Anterior cingulate cortex (tissue), 58 donors: ENCODE measurements around the gene EFNA3.
A peak's percentile ranks its signal among the peaks of the same experiment; 100 is the strongest.

ENCODE experiments used
- DNase-seq, 58 donors: peaks; one replicate each; lab custom pipeline; 2025; lab: John Stamatoyannopoulos, UW

Gene EFNA3

GRCh38 chr1:155064832-155065429 is 13.7 kb upstream of the EFNA3 start:
- DNase-seq: no peak

- DNase-seq: no peak
These were observed 11.9 kb upstream of the EFNA3 start for GRCh38 chr1:155066777-155067176.

- DNase-seq: no peak
These were observed 10.0 kb upstream of the EFNA3 start for GRCh38 chr1:155068599-155068998.

GRCh38 chr1:155069551-155070157 is 9.0 kb upstream of the EFNA3 start:
- DNase-seq: peak in 4 of 58 donors; percentile 10 to 52 (median 20)

GRCh38 chr1:155070158-155070621 is 8.4 kb upstream of the EFNA3 start:
- peak in 3 of 58 donors; percentile 28 to 52 (median 35) for DNase-seq

- DNase-seq: peak in 54 of 58 donors; percentile 28 to 75 (median 52)
These were observed 7.7 kb upstream of the EFNA3 start for GRCh38 chr1:155070721-155071569.

GRCh38 chr1:155071701-155072100 is 6.9 kb upstream of the EFNA3 start:
- no peak for DNase-seq

- DNase-seq: no peak
These were observed 5.9 kb upstream of the EFNA3 start for GRCh38 chr1:155072531-155073289.

GRCh38 chr1:155073377-155074242 is 5.0 kb upstream of the EFNA3 start:
- no peak for DNase-seq

- DNase-seq: no peak
These were observed 3.1 kb upstream of the EFNA3 start for GRCh38 chr1:155075535-155075934.

GRCh38 chr1:155076371-155076770 is 2.3 kb upstream of the EFNA3 start:
- no peak for DNase-seq

- no peak for DNase-seq
These were observed 1.3 kb upstream of the EFNA3 start for GRCh38 chr1:155077346-155077745.

GRCh38 chr1:155077758-155078445 is 735 bp upstream of the EFNA3 start:
- DNase-seq: no peak

GRCh38 chr1:155079210-155079486 is 511 bp downstream of the EFNA3 start:
- no peak for DNase-seq

GRCh38 chr1:155079487-155080311 is 1.1 kb downstream of the EFNA3 start:
- DNase-seq: peak in 4 of 58 donors; percentile 21 to 42 (median 27)

GRCh38 chr1:155080312-155081228 is 1.9 kb downstream of the EFNA3 start:
- DNase-seq: peak in 17 of 58 donors; percentile 8 to 72 (median 33)
